K562 (cell line): ENCODE results near the gene EGR4. TPM values are rescaled to one million over a fixed set of nuclear protein-coding genes. Genes with fewer than 3 reads are reported as not detected.

Experiments
- ATAC-seq: fragments of 200-7000 bp; cut with Tn5 transposase; 3 replicates; pipeline ENCODE4 v1.9.1; 2020; ENCODE audit warnings: moderate library complexity
- BruUV-seq: library from RNA; stranded (reverse); fragments of 400-500 nt; replicated peaks from 2 replicates; lab custom pipeline; 2021; lab: Mats Ljungman, UMichigan
- CTCF ChIA-PET: fragments of 300-600 bp; formaldehyde crosslinking; extraction: SDS; loops from one replicate; lab custom pipeline; 2021; ENCODE audit warnings: low intra/inter-chr PET ratio; lab: Yijun Ruan, JAX
- POLR2A ChIA-PET: fragments of 300-600, 350-650 bp; sonication (Branson Sonifier 250); formaldehyde crosslinking; extraction: SDS; loops from one replicate; lab custom pipeline; 2021; ENCODE audit warnings: antibody characterized with exemption, inconsistent platforms; lab: Yijun Ruan, JAX
- DNase-seq, 4 experiments: peaks; one replicate each; pipeline versions ENCODE4 v3.0.0 to v3.0.0-alpha.2; 2011 to 2018; ENCODE audit warnings: low spot score in 3 of 4, mixed read lengths in 3 of 4; ENCODE audit errors: extremely low read depth in 1 of 4
- FAIRE-seq: peaks from 2 replicates; lab custom pipeline; 2011; peaks lifted over from hg19 to GRCh38; lab: Jason Lieb, UNC
- H2AFZ ChIP-seq: 2 replicates; pipeline ENCODE4 v1.6.0; 2011; ENCODE audit warnings: low read depth, low read length, control low read depth, inconsistent platforms
- H3K27ac ChIP-seq: fragments of 200-600 bp; 3 replicates; pipeline ENCODE4 v1.8.0; 2011; ENCODE audit warnings: low read depth, mild to moderate bottlenecking, control low read depth, inconsistent platforms, low read length, moderate library complexity, mixed read lengths; ENCODE audit errors: extremely low read depth
- H3K27me3 ChIP-seq, 2 experiments: fragments of 300-600 bp in 1 of 2; 2 replicates in 1 of 2; 3 replicates in 1 of 2; pipeline versions ENCODE4 v1.6.0 to v1.8.0; 2011; ENCODE audit warnings: inconsistent platforms in 2 of 2, low read length in 2 of 2, mild to moderate bottlenecking in 1 of 2, mixed read lengths in 1 of 2, moderate library complexity in 1 of 2; ENCODE audit not compliant: control insufficient read depth in 2 of 2, insufficient read depth in 2 of 2
- H3K36me3 ChIP-seq: fragments of 300-600 bp; 3 replicates; pipeline ENCODE4 v1.8.0; 2011; ENCODE audit warnings: mild to moderate bottlenecking, low read length, inconsistent platforms; ENCODE audit not compliant: control insufficient read depth, insufficient read depth
- H3K4me1 ChIP-seq, 2 experiments: fragments of 200-600 bp in 1 of 2; replicated peaks in 1 of 2; 2 replicates in 1 of 2; 3 replicates in 1 of 2; pipeline versions ENCODE4 v1.5.1 to v1.8.0; 2011; ENCODE audit warnings: inconsistent platforms in 2 of 2, low read length in 2 of 2, mild to moderate bottlenecking in 1 of 2, mixed read lengths in 1 of 2, moderate library complexity in 1 of 2; ENCODE audit not compliant: control insufficient read depth in 2 of 2, insufficient read depth in 2 of 2
- H3K4me2 ChIP-seq: 2 replicates; pipeline ENCODE4 v1.6.1; 2011; ENCODE audit warnings: low read length, control low read depth, inconsistent platforms, mixed read lengths; ENCODE audit not compliant: insufficient read depth
- H3K4me3 ChIP-seq: fragments of 200-600 bp; sonication (generic), shearing (Covaris generic); 2 replicates; pipeline ENCODE4 v1.5.1; 2016; ENCODE audit warnings: control low read depth, inconsistent platforms
- H3K79me2 ChIP-seq: fragments of 200-600 bp; 3 replicates; pipeline ENCODE4 v1.8.0; 2011; ENCODE audit warnings: low read length, inconsistent platforms; ENCODE audit not compliant: control insufficient read depth, insufficient read depth
- H3K9ac ChIP-seq, 2 experiments: 2 replicates each; pipeline versions ENCODE4 v1.6.0 to v1.6.1; 2011; ENCODE audit warnings: low read depth in 2 of 2, low read length in 2 of 2, control low read depth in 1 of 2, inconsistent platforms in 1 of 2, mild to moderate bottlenecking in 1 of 2, mixed read lengths in 1 of 2; ENCODE audit not compliant: insufficient read depth in 1 of 2
- H3K9me1 ChIP-seq: one replicate; pipeline ENCODE4 v1.6.0; 2011; ENCODE audit warnings: inconsistent platforms, mild to moderate bottlenecking, low read length, moderate library complexity; ENCODE audit not compliant: control insufficient read depth, insufficient read depth
- H3K9me3 ChIP-seq: replicated peaks from 2 replicates; pipeline ENCODE4 v1.5.1; 2011; ENCODE audit warnings: low read depth, low read length, inconsistent platforms; ENCODE audit not compliant: control insufficient read depth, insufficient read depth
- H4K20me1 ChIP-seq: replicated peaks from 2 replicates; pipeline ENCODE4 v1.6.1; 2011; ENCODE audit warnings: low read length, inconsistent platforms, mixed read lengths; ENCODE audit not compliant: control insufficient read depth, insufficient read depth
- CBX8 ChIP-seq: fragments of 200-600 bp; sonication (generic); IDR thresholded peaks from 2 replicates; pipeline ENCODE4 v1.6.1; 2012; ENCODE audit warnings: borderline replicate concordance, mixed run types, low read depth, mild to moderate bottlenecking, moderate library complexity, mixed read lengths, low read length, control low read depth, inconsistent platforms; ENCODE audit not compliant: poor library complexity, severe bottlenecking; ENCODE audit errors: extremely low read depth
- CGGBP1 ChIP-seq: fragments of 250-450 bp; sonication (Bioruptor Pico); IDR thresholded peaks from 2 replicates; pipeline ENCODE4 v1.9.0; 2021; ENCODE audit warnings: mild to moderate bottlenecking
- ETS1 ChIP-seq: conservative IDR thresholded peaks from 2 replicates; pipeline ENCODE4 v1.6.1; 2011; ENCODE audit warnings: low read depth, mild to moderate bottlenecking, low read length; ENCODE audit not compliant: control insufficient read depth
- GMEB1 ChIP-seq: fragments of 250-450 bp; sonication (Bioruptor Pico); IDR thresholded peaks from 2 replicates; pipeline ENCODE4 v1.4.0; 2020; ENCODE audit warnings: mild to moderate bottlenecking
- PHF21A ChIP-seq: fragments of 450-650 bp; IDR thresholded peaks from 2 replicates; pipeline ENCODE4 v1.6.1; 2017; ENCODE audit warnings: low read depth, borderline replicate concordance
- RBM17 ChIP-seq: fragments of 200-400 bp; formaldehyde crosslinking; IDR thresholded peaks from 2 replicates; pipeline ENCODE4 v1.6.1; 2017; ENCODE audit warnings: low read depth, mild to moderate bottlenecking, low read length, borderline replicate concordance
- SIN3A ChIP-seq, 2 experiments: fragments of 150-350 bp in 1 of 2; IDR thresholded peaks; 2 replicates each; pipeline ENCODE4 v1.6.1; 2011 to 2016; ENCODE audit warnings: borderline replicate concordance in 2 of 2, low read depth in 2 of 2, low read length in 2 of 2, mild to moderate bottlenecking in 2 of 2, moderate library complexity in 2 of 2; ENCODE audit not compliant: control insufficient read depth in 1 of 2
- SMARCA5 ChIP-seq: fragments of 450-650 bp; IDR thresholded peaks from 2 replicates; pipeline ENCODE4 v1.6.1; 2016
- TFE3 ChIP-seq: fragments of 450-650 bp; formaldehyde crosslinking; IDR thresholded peaks from 2 replicates; pipeline ENCODE4 v1.4.0; 2020; ENCODE audit warnings: mild to moderate bottlenecking, mixed read lengths
- ZNF695 ChIP-seq: fragments of 450-650 bp; formaldehyde crosslinking; IDR thresholded peaks from 2 replicates; pipeline ENCODE4 v1.4.0; 2020; ENCODE audit warnings: mild to moderate bottlenecking, moderate library complexity
- ZNF778 ChIP-seq: fragments of 450-650 bp; formaldehyde crosslinking; IDR thresholded peaks from 2 replicates; pipeline ENCODE4 v1.4.0; 2020; ENCODE audit warnings: mild to moderate bottlenecking, moderate library complexity
- in situ Hi-C: fragments of 300-500 bp; cut with MboI; formaldehyde crosslinking; loops from 4 replicates; pipeline ENCODE4 v1.15.0; 2018; ENCODE audit warnings: inconsistent platforms, mixed read lengths
- intact Hi-C: fragments of 100-400 bp; cut with micrococcal nuclease; formaldehyde crosslinking; loops from 2 replicates; pipeline ENCODE4 v1.14.2; 2022
- polyA plus RNA-seq, 8 experiments: library from polyadenylated mRNA; depleted of rRNA in 4 of 8; stranded (reverse) in 5 of 8; unstranded in 3 of 8; fragments of >200 nt; fragmentation: Nextera tagmentation in 2 of 8; fragmentation: Illumina TruSeq in 1 of 8; extraction: Ambion mirVana in 2 of 8; extraction: Trizol in 1 of 8; gene quantifications; 2 replicates each; pipeline versions ENCODE4 v1.2.1 to v1.2.3, GENCODE V29; 2011 to 2014; ENCODE audit warnings: inconsistent platforms in 1 of 8, missing spikeins in 1 of 8
- total RNA-seq, 7 experiments: library from RNA; depleted of rRNA in 6 of 7; stranded (reverse); fragments of >200 nt in 6 of 7; fragmentation: Illumina TruSeq in 2 of 7; extraction: Trizol in 2 of 7; gene quantifications; 2 replicates each; pipeline versions ENCODE4 v1.2.1 to v1.2.3, GENCODE V29; 2011 to 2021; ENCODE audit warnings: low replicate concordance in 1 of 7

The EGR4 gene
- total and polyA plus RNA-seq, 9 of the 15 experiments (the other 6 are each of a cell fraction or from before 2014, with no cell fraction given): not detected

- TF ChIP-seq TFE3 (CRISPR knock-in tag): peak; percentile 59
- TF ChIP-seq SIN3A (IDR thresholded peaks at IDR 0.05; ENCODE audit: borderline replicate concordance in 2 of 2, control insufficient read depth in 1 of 2, low read depth in 2 of 2, low read length in 2 of 2): no peak
- 0 out of 2 replicates have a peak, but pooled peaks have one; percentile 47 for TF ChIP-seq PHF21A
These were observed 3.1 kb downstream of the EGR4 start (continued) for GRCh38 chr2:73290049-73290839.

GRCh38 chr2:73289304-73289703 lies 4.0 kb downstream of the EGR4 start:
- no peak for FAIRE-seq
- no TSS peak for BruUV-seq
- TF ChIP-seq RBM17 (no peak), SMARCA5 (no peak), ZNF695 (CRISPR knock-in tag) (no peak), ZNF778 (CRISPR knock-in tag) (no peak), ETS1 (no peak), GMEB1 (CRISPR knock-in tag) (no peak), CGGBP1 (CRISPR knock-in tag) (no peak), CBX8 (no peak)

More at GRCh38 chr2:73289304-73289703, 4.0 kb downstream of the EGR4 start:
- no peak for DNase-seq
- Histone ChIP-seq H3K9ac (no peak overlapping the region), H3K4me3 (no peak overlapping the region), H3K9me1 (no peaks in the 10 kb centered on the region), H3K4me2 (no peak overlapping the region), H3K27me3 (peaks cover 5 to 27% of the 10 kb centered on the region in 2 experiments; a peak in 4 of 5 replicates), H3K36me3 (no peaks in the 10 kb centered on the region), H2AFZ (no peak overlapping the region), H4K20me1 (peaks cover 3% of the 10 kb centered on the region; the same call in 1 of the 2 replicates), H3K27ac (no peak overlapping the region), H3K4me1 (peaks cover 0 to 38% of the 10 kb centered on the region in 2 experiments; a peak in 4 of 5 replicates), H3K79me2 (no peaks in the 10 kb centered on the region), H3K9me3 (no peaks in the 10 kb centered on the region)
- intact Hi-C loops: no loop called here
- ChIA-PET CTCF (no interaction called here), POLR2A (interaction anchor here (0.6 to 0.7 kb wide), 2 partner anchors 13 to 262 kb away, joined by 3 read pairs; no protein-coding TSS in a partner anchor)
- in situ Hi-C loops: no loop called here
- no peak for ATAC-seq
